OCI-LY1 (cell line): ENCODE measurements around the gene GLIS1.

Source experiments
- H2AFZ ChIP-seq: fragments of 200-600 bp; sonication (generic), shearing (Covaris generic); 2 replicates; pipeline ENCODE4 v1.6.0; 2014; ENCODE audit warnings: antibody characterized with exemption, mild to moderate bottlenecking, low read length
- H3F3A ChIP-seq: fragments of 200-600 bp; sonication (generic), shearing (Covaris generic); 2 replicates; pipeline ENCODE4 v1.6.0; 2014; ENCODE audit warnings: mild to moderate bottlenecking, antibody characterized with exemption, low read length, moderate library complexity; ENCODE audit not compliant: insufficient read depth
- H3K27ac ChIP-seq: fragments of 200-600 bp; sonication (generic); 2 replicates; pipeline ENCODE4 v1.5.1; 2014; ENCODE audit warnings: low read length, mixed run types, mild to moderate bottlenecking, low read depth; ENCODE audit not compliant: poor library complexity, severe bottlenecking
- H3K27me3 ChIP-seq: fragments of 200-600 bp; sonication (generic); 2 replicates; pipeline ENCODE4 v1.6.0; 2014; ENCODE audit warnings: antibody characterized with exemption, mild to moderate bottlenecking, low read length, moderate library complexity; ENCODE audit not compliant: insufficient read depth
- H3K36me3 ChIP-seq: fragments of 200-600 bp; sonication (generic); 2 replicates; pipeline ENCODE4 v1.6.1; 2014; ENCODE audit warnings: mild to moderate bottlenecking, antibody characterized with exemption, low read length, moderate library complexity, mixed read lengths; ENCODE audit not compliant: insufficient read depth
- H3K4me1 ChIP-seq: fragments of 200-600 bp; sonication (generic); 2 replicates; pipeline ENCODE4 v1.5.1; 2014; ENCODE audit warnings: mild to moderate bottlenecking, low read length, moderate library complexity; ENCODE audit not compliant: insufficient read depth, severe bottlenecking
- H3K4me2 ChIP-seq: fragments of 200-600 bp; sonication (generic), shearing (Covaris generic); 2 replicates; pipeline ENCODE4 v1.6.1; 2014; ENCODE audit warnings: low read length
- H3K4me3 ChIP-seq: fragments of 200-600 bp; sonication (generic); 2 replicates; pipeline ENCODE4 v1.5.1; 2014; ENCODE audit warnings: low read length, low read depth, mild to moderate bottlenecking, mixed read lengths; ENCODE audit not compliant: poor library complexity, severe bottlenecking
- H3K79me2 ChIP-seq: fragments of 200-600 bp; shearing (Covaris generic); 2 replicates; pipeline ENCODE4 v1.6.1; 2016; ENCODE audit warnings: mixed run types, low read length, mixed read lengths; ENCODE audit not compliant: insufficient read depth
- H3K9ac ChIP-seq: fragments of 200-600 bp; sonication (generic), shearing (Covaris generic); 2 replicates; pipeline ENCODE4 v1.6.1; 2014; ENCODE audit warnings: mild to moderate bottlenecking, low read length, mixed read lengths
- H3K9me2 ChIP-seq: fragments of 200-600 bp; sonication (generic), shearing (Covaris generic); 2 replicates; pipeline ENCODE4 v1.6.1; 2014; ENCODE audit warnings: low read depth, mild to moderate bottlenecking, low read length, mixed read lengths
- H3K9me3 ChIP-seq: fragments of 200-600 bp; shearing (Covaris generic); 2 replicates; pipeline ENCODE4 v1.6.1; 2014; ENCODE audit warnings: low read length, mixed read lengths
- H4K20me1 ChIP-seq: fragments of 200-600 bp; sonication (generic), shearing (Covaris generic); 2 replicates; pipeline ENCODE4 v1.6.0; 2016; ENCODE audit warnings: mild to moderate bottlenecking, low read length; ENCODE audit not compliant: insufficient read depth
- EZH2 ChIP-seq: fragments of 200-600 bp; sonication (generic), shearing (Covaris generic); IDR thresholded peaks from 2 replicates; pipeline ENCODE4 v1.8.0; 2017; ENCODE audit warnings: borderline replicate concordance, mixed run types, mild to moderate bottlenecking, antibody characterized with exemption, low read length, moderate library complexity, mixed read lengths
- TF ChIP-seq, protein P1 (sequence below): fragments of 200-600 bp; sonication (generic), shearing (Covaris generic); IDR thresholded peaks from 2 replicates; pipeline ENCODE4 v1.5.1; 2017; ENCODE audit warnings: mild to moderate bottlenecking, antibody characterized with exemption, low read length, moderate library complexity, mixed read lengths

Gene GLIS1

DNA sequence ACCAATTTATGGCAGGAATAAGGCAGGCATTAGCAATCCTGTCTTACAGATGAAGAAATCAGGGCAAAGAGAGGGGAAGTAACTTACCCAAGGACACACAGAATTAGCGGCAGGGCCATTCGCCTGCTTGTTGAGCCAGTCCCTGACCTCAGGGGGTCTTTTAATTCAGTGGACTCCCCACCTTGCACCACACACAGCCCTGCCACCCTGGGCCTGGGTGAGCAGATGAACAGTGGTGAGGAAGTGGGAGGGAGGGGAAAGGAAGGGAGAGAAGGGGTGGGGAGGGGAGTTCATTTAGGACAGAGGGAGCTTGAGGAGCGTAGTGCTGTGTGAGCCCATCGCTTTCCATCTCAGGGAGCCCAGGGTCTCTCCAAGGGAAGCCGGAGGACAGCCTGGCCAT lies 34.7 kb downstream of the GLIS1 start:
- Histone ChIP-seq H3K36me3 (no peaks in the 10 kb centered on the region), H3K27me3 (peaks cover 8% of the 10 kb centered on the region; the same call in 1 of the 2 replicates), H3F3A (no peaks in the 10 kb centered on the region), H3K27ac (no peak overlapping the region), H3K9me2 (no peaks in the 10 kb centered on the region), H3K79me2 (no peaks in the 10 kb centered on the region), H3K9me3 (no peaks in the 10 kb centered on the region), H3K4me3 (no peak overlapping the region), H4K20me1 (no peaks in the 10 kb centered on the region), H3K9ac (no peak overlapping the region), H2AFZ (no peak overlapping the region), H3K4me1 (no peaks in the 10 kb centered on the region), H3K4me2 (no peak overlapping the region)
- TF ChIP-seq, protein P1, sequence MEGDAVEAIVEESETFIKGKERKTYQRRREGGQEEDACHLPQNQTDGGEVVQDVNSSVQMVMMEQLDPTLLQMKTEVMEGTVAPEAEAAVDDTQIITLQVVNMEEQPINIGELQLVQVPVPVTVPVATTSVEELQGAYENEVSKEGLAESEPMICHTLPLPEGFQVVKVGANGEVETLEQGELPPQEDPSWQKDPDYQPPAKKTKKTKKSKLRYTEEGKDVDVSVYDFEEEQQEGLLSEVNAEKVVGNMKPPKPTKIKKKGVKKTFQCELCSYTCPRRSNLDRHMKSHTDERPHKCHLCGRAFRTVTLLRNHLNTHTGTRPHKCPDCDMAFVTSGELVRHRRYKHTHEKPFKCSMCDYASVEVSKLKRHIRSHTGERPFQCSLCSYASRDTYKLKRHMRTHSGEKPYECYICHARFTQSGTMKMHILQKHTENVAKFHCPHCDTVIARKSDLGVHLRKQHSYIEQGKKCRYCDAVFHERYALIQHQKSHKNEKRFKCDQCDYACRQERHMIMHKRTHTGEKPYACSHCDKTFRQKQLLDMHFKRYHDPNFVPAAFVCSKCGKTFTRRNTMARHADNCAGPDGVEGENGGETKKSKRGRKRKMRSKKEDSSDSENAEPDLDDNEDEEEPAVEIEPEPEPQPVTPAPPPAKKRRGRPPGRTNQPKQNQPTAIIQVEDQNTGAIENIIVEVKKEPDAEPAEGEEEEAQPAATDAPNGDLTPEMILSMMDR, result no peak
- TF ChIP-seq EZH2, result no peak

DNA sequence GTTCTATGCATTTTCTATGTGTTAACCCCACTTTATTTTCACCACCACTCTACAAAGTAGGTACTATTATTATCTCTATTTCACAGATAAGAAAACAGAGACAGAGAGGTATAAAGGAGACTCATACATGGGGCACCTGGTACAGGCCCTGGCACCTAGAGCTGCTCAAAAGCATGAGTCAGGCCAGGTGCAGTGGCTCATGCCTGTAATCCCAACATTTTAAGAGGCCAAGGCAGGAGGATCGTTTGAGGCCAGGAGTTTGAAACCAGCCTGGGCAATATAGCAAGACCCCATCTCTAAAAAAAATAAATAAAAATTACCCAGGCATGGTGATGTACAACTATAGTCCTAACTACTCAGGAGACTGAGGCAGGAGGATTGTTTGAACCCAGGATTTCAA lies 35.8 kb downstream of the GLIS1 start:
- H3K27ac ChIP-seq, result no peak overlapping the region
- H3K9me2 ChIP-seq, result no peaks in the 10 kb centered on the region
- no peaks in the 10 kb centered on the region for H3F3A ChIP-seq
- H3K79me2 ChIP-seq, result no peaks in the 10 kb centered on the region
- no peak for TF ChIP-seq EZH2
- TF ChIP-seq, protein P1, result no peak
- no peak overlapping the region for H3K4me2 ChIP-seq
- H3K9me3 ChIP-seq, result no peaks in the 10 kb centered on the region
- H3K4me1 ChIP-seq, result no peaks in the 10 kb centered on the region
- peaks cover 8% of the 10 kb centered on the region; the same call in 1 of the 2 replicates for H3K27me3 ChIP-seq
- H3K9ac ChIP-seq, result no peak overlapping the region
- H4K20me1 ChIP-seq, result no peaks in the 10 kb centered on the region
- no peaks in the 10 kb centered on the region for H3K36me3 ChIP-seq
- H2AFZ ChIP-seq, result no peak overlapping the region
- no peak overlapping the region for H3K4me3 ChIP-seq

DNA sequence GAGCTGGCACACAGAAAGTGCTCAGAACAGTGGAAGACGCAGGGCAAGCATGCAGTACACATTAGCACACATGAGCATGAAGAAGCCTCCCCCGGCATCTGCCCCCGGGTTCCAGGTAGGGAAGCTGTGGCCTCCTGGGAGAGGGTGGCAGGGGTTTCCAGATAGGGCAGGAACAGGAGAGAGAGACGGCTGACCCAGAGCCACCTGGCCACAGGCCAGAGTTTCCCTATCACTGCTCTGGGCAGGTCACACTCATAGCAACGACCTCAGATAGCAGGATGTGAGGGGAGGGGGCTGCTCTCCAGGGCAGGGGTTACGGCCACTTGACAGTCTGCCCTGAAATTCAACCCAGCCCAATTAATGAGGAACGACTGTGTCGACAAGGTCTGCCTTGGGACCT lies 36.6 kb downstream of the GLIS1 start:
- Histone ChIP-seq H3K9me3 (no peaks in the 10 kb centered on the region), H3K4me2 (no peak overlapping the region), H2AFZ (no peak overlapping the region), H3K79me2 (no peaks in the 10 kb centered on the region), H3K27ac (no peak overlapping the region), H3K9me2 (no peaks in the 10 kb centered on the region), H3K27me3 (peaks cover 8% of the 10 kb centered on the region; the same call in 1 of the 2 replicates), H3K9ac (no peak overlapping the region), H3F3A (no peaks in the 10 kb centered on the region), H4K20me1 (no peaks in the 10 kb centered on the region), H3K4me3 (no peak overlapping the region), H3K4me1 (no peaks in the 10 kb centered on the region), H3K36me3 (no peaks in the 10 kb centered on the region)
- TF ChIP-seq, protein P1, result no peak
- no peak for TF ChIP-seq EZH2
